ENCODE data around the gene TBC1D14. TPM values are rescaled to one million over a fixed set of nuclear protein-coding genes. Genes with fewer than 3 reads are reported as not detected.

TBC1D14 gene
- total RNA-seq, 2 donors from 2014 or later = 46.7 to 49.9 TPM

- Histone ChIP-seq H3K27ac (peak overlapping the region in 1 of 2 donors; percentile 54), H3K4me1 (ENCODE audit: control insufficient read depth in 1 of 2, low read depth in 2 of 2) (peaks cover 11 to 20% of the 10 kb centered on the region in 2 donors), H3K36me3 (no peaks in the 10 kb centered on the region), H3K27me3 (replicated peaks; ENCODE audit: insufficient read depth) (no peaks in the 10 kb centered on the region), H3K4me3 (no peak overlapping the region), H3K9me3 (no peaks in the 10 kb centered on the region)
- no peak for DNase-seq (ENCODE audit: low spot score)
- TF ChIP-seq, protein P1, sequence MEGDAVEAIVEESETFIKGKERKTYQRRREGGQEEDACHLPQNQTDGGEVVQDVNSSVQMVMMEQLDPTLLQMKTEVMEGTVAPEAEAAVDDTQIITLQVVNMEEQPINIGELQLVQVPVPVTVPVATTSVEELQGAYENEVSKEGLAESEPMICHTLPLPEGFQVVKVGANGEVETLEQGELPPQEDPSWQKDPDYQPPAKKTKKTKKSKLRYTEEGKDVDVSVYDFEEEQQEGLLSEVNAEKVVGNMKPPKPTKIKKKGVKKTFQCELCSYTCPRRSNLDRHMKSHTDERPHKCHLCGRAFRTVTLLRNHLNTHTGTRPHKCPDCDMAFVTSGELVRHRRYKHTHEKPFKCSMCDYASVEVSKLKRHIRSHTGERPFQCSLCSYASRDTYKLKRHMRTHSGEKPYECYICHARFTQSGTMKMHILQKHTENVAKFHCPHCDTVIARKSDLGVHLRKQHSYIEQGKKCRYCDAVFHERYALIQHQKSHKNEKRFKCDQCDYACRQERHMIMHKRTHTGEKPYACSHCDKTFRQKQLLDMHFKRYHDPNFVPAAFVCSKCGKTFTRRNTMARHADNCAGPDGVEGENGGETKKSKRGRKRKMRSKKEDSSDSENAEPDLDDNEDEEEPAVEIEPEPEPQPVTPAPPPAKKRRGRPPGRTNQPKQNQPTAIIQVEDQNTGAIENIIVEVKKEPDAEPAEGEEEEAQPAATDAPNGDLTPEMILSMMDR (IDR thresholded peaks at IDR 0.05) = no peak
- no peak for ATAC-seq (ENCODE audit: insufficient number of reproducible peaks, low FRiP score, low read depth)
Measured at GRCh38 chr4:6943012-6943884, 33.6 kb downstream of the TBC1D14 start.

DNA sequence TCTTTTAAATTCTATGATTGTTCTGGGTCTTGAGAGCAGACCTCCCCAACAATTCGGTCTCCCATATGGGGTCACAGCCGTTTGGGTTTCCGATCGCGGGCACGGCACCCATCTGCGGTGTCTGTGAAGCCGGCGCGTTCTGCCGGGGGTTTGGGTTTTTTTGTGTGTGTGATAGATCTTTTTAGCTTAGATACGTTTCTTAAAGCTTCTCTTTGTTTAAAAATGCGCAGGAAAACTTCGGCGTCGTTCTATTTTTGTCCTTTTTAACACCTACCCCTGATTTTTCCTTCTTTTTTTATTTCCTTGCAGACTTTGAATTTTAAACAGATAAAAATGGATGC is 34.2 kb downstream of the TBC1D14 start:
- H3K4me1 ChIP-seq (ENCODE audit: control insufficient read depth in 1 of 2, low read depth in 2 of 2) = peaks cover 11 to 20% of the 10 kb centered on the region in 2 donors
- no peaks in the 10 kb centered on the region for H3K9me3 ChIP-seq
- ATAC-seq (ENCODE audit: insufficient number of reproducible peaks, low FRiP score, low read depth) (no peak), DNase-seq (ENCODE audit: low spot score) (no peak)
- H3K4me3 ChIP-seq = no peak overlapping the region
- H3K27me3 ChIP-seq (replicated peaks; ENCODE audit: insufficient read depth) = no peaks in the 10 kb centered on the region
- TF ChIP-seq, protein P1 (IDR thresholded peaks at IDR 0.05) = no peak
- no peaks in the 10 kb centered on the region for H3K36me3 ChIP-seq
- no peak overlapping the region for H3K27ac ChIP-seq

- H3K27me3 ChIP-seq (replicated peaks; ENCODE audit: insufficient read depth) = no peaks in the 10 kb centered on the region
- DNase-seq (ENCODE audit: low spot score) (no peak), ATAC-seq (ENCODE audit: insufficient number of reproducible peaks, low FRiP score, low read depth) (no peak)
- no peak overlapping the region for H3K4me3 ChIP-seq
- no peaks in the 10 kb centered on the region for H3K36me3 ChIP-seq
- H3K27ac ChIP-seq = no peak overlapping the region
- H3K9me3 ChIP-seq = no peaks in the 10 kb centered on the region
- TF ChIP-seq, protein P1 (IDR thresholded peaks at IDR 0.05) = no peak
- peaks cover 11 to 20% of the 10 kb centered on the region in 2 donors for H3K4me1 ChIP-seq (ENCODE audit: control insufficient read depth in 1 of 2, low read depth in 2 of 2)
Measured at GRCh38 chr4:6944301-6945051, 34.9 kb downstream of the TBC1D14 start.

DNA sequence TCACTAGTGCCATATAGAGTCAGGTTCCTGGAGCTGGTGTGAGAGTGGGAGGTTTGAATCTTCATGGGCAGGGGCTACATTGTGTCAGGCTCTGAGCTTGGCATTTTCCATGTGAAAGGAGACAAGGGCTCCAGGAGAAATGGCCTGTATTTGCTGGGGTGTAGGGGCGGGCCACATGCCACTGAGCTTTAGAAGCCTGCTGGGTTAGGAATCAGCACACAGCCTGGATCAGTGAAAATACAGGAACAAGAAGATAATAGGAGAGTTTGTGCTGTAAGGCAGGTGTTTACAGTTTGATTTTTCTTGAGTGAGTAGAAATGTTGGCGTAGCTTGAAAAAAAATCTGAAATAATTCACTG is 35.4 kb downstream of the TBC1D14 start:
- DNase-seq (ENCODE audit: low spot score) (no peak), ATAC-seq (ENCODE audit: insufficient number of reproducible peaks, low FRiP score, low read depth) (no peak)
- H3K9me3 ChIP-seq = no peaks in the 10 kb centered on the region
- H3K4me1 ChIP-seq (ENCODE audit: control insufficient read depth in 1 of 2, low read depth in 2 of 2) = peaks cover 11 to 20% of the 10 kb centered on the region in 2 donors
- H3K27me3 ChIP-seq (replicated peaks; ENCODE audit: insufficient read depth) = no peaks in the 10 kb centered on the region
- H3K27ac ChIP-seq = no peak overlapping the region
- TF ChIP-seq, protein P1 (IDR thresholded peaks at IDR 0.05) = no peak
- no peak overlapping the region for H3K4me3 ChIP-seq
- no peaks in the 10 kb centered on the region for H3K36me3 ChIP-seq

- Histone ChIP-seq H3K27me3 (replicated peaks; ENCODE audit: insufficient read depth) (no peaks in the 10 kb centered on the region), H3K36me3 (no peaks in the 10 kb centered on the region), H3K4me3 (no peak overlapping the region), H3K9me3 (no peaks in the 10 kb centered on the region), H3K27ac (no peak overlapping the region), H3K4me1 (ENCODE audit: control insufficient read depth in 1 of 2, low read depth in 2 of 2) (peaks cover 5 to 15% of the 10 kb centered on the region in 2 donors)
- no peak for ATAC-seq (ENCODE audit: insufficient number of reproducible peaks, low FRiP score, low read depth)
- no peak for DNase-seq (ENCODE audit: low spot score)
- TF ChIP-seq, protein P1 (IDR thresholded peaks at IDR 0.05) = no peak
Measured at GRCh38 chr4:6946497-6946896, 36.9 kb downstream of the TBC1D14 start.
